Epidermal melanocyte (primary cell): ENCODE results near the gene CNOT6.

Experiments
- DNase-seq: peaks from one replicate; pipeline ENCODE4 v3.0.0; 2011; ENCODE audit warnings: low spot score; ENCODE audit not compliant: insufficient read length

Gene CNOT6

DNA sequence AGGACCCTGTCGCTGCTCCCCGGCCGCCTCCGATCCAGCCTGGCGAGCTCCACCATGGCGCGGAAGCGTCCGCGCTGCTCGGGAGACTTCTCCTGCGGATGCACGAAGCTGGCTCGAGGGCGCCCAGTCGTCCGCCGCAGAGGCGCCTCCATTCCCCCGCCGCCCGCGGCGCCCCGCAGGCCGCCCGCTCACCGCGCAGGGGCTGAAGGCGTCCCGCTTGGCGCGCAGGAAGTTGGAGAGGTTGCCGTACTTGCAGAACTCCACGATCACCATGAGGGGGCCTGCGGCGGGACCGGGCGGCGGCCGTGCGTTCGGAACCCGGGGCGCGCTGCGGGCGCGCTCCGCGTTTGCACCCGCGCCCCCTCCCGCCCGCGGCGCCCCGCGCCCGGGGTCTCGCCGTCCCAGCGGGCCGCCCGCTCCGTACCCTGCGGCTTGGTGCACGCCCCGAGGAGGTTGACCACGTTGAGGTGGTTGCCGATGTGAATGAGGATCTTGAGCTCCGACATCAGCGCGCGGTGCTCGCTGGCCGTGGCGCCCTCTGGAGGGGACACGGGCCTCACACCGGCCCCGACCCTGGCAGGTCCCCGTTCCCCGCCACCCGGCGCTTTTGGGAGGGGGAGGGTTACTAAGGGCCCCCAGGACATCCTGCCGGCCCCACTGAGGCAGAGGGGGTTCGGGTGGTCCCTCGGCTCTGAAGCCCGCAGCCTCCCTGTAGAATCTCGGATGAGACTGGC is 124.8 kb downstream of the CNOT6 start:
- DNase-seq = no peak

DNA sequence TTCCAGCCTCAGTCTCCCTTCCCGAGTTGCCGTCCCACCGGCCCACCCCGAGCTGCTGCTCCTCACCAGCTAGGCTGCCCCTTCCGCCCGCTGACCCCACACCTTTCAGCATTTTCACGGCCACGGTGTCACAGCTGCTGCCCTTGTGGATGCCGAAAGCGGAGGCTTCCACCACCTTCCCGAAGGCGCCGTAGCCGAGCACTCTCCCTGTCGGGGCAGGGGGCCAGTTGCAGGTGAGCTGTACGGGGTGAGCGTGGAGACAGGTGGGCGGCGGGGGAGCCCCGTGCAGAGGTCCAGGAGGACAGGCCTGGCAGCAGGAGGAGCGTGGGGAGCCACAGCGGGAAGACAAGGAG is 125.4 kb downstream of the CNOT6 start:
- no peak for DNase-seq

DNA sequence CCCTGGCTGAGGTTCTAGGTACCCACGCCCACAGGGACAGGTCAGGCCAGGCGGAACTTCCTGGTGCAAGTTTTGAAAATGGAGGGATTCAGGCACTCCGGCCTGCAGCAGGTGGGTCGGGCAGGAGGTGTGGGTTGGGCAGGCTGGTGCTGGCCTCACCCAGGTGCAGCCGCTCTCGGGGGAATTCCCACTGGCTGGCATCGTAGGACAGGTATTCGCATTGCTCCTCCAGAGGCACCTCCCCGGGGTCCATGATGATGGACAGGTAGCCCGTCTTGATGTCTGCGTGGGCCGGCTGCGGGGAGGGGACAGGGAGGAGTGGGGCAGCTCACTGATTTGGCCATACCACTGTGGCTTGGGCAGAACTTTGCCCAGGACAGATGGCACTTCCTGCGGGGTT is 125.8 kb downstream of the CNOT6 start:
- no peak for DNase-seq

DNA sequence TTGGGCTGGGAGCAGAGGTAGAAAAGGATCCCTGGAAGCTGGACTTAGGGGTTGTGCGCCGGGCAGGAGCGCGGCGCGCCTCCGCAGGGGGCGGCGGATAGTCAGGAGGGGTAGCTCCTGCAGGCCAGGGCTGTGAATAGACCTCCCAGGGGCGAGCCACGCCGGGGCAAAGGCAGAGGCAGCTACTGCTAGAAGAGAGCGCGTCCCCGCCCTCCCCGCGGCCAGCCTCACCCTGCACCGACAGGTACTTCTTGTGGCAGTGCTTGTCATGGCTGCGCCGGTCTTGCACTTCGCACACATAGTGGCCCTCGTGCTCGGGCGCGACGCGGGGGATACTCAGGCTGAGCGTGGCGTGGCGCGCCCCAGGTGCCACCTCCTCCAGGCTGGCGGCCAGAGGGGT is 127.1 kb downstream of the CNOT6 start:
- no peak for DNase-seq

- no peak for DNase-seq
Observed at GRCh38 chr5:180622910-180623309, 128.7 kb downstream of the CNOT6 start.

DNA sequence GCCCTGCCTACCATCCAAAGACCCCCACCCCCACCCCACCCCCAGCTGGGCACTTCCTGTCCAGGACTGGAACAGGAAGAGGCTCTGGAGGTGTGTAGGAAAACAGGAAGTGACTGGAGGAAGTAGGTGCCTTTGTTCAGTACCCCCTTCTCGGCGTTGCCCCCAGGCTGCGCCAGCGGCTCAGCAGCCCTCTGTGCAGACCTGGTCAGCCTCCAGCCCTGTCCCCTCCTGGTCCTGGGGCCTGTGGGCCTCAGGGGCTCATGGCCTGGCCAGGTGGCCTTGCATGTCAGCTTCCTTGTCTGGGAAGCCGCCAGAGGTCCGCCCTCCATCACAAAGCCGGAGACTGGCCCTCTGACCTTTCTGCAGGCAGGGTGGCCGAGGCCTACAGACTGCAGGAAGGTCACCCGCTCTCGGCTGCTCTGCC is 129.2 kb downstream of the CNOT6 start:
- DNase-seq = no peak

DNA sequence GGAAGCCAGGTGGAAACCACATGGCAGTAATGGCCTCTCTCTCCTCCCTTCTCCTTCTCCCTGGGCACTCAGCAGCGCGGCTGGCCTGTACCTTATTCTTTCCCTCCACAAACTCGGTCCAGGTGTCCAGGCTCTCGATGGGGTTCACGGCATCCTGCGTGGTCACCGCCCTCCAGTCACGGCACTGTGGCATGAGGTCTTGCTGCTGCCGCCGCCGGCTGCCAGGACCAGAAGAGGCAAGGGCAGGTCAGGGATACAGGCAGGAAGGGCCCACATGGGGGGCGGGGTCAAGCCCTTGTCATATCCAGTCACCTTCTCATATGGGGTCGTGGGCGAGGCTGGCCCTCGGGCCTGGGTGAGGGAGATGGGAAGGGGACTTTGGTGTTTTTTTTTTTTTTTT is 129.7 kb downstream of the CNOT6 start:
- DNase-seq = no peak

DNA sequence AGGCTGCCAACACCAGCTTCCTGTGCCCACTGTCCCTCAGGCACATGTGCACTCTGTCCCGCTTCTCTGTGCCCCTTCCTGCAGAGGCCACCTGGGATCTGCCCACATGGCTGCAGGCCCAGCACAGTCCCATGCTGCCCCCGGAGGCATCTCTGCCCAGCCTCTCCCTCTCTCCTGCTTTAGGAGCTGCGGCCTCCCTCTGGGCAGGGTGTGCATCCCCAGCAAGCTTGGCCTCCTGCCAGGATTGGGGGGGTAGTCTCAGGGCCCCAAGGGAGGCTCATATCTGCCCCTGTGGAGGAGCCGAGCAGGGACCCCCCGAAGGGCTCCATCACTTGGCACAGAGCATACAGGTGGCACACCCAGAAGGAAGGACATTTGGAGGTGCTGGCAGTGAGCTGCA is 130.4 kb downstream of the CNOT6 start:
- no peak for DNase-seq

- no peak for DNase-seq
Observed at GRCh38 chr5:180625125-180625790, 131.1 kb downstream of the CNOT6 start.

DNA sequence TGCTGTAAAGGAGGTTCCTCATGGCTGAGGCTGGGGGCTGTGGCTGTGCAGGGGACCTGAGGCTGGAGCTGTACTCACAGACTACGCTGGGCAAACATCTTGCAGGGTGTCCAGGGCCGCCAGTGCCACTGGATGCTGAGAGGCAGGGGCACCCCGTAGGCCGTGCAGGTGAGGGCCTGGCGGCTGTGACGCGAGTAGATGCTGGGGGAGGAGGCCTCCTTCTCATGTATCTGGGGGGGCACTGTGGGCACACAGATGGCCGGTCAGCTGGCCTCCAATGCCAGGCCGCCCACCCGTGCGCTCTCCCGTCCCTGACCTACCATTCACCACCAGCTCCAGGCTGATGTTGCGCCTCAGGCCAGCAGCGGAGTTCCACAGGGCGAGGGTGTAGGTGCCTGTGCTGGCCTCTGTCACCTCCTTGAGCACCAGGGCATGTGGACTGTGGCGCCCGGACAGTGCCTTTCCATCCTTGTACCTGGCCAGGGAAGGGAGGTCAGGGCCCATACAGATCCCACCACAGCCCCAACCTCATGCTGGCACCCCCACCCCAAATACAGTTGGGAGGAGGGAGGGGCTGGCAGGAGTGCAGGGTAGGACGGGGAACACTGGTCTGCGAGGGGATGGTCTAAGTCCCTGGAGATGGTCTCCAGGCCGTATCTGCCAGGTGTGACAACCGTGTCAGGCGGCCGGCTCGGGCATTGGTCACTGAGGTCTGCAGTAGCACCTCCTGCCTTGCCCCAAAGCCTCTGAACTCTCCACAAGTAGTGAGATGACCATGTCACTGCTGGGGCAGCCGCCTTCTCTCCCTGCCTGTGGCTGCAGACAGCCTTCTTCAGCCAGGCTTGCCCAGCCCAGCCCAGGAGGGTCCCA is 131.8 kb downstream of the CNOT6 start:
- DNase-seq = no peak

DNA sequence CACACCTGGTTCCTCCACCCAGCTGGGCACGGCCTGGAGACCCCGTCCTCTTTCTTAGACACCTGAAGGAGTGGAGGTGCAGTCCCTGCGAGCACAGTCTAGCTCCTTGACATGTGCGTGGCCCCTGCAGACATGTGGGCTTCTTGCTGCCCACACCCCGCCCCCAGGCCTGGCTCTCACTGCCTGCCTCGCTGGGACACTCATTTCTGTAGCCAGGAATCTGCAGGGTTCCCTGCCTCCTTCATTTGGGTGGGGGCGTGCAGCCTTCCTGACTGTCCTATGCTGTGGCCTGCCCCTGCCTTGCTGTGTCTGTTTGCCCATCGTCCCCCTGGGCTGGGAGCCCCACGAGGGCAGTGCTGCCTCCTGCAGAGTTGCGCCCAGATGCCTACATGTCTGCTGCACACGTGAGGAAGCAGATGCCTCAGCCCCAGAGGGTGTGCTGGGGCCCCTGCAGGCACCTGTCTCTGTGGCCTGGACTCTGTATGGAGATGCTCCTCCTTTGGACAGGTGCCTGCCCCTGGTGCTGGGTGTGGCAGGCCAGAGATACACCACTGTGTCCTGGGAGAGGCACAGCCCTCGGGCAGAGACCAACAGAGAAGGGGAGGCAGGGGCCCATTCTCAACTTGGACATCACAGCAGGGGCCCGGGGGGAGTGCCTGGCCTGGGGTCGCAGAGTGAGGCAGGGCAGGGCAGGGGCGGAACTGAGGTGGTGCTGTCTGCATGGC is 132.6 kb downstream of the CNOT6 start:
- DNase-seq = no peak

DNA sequence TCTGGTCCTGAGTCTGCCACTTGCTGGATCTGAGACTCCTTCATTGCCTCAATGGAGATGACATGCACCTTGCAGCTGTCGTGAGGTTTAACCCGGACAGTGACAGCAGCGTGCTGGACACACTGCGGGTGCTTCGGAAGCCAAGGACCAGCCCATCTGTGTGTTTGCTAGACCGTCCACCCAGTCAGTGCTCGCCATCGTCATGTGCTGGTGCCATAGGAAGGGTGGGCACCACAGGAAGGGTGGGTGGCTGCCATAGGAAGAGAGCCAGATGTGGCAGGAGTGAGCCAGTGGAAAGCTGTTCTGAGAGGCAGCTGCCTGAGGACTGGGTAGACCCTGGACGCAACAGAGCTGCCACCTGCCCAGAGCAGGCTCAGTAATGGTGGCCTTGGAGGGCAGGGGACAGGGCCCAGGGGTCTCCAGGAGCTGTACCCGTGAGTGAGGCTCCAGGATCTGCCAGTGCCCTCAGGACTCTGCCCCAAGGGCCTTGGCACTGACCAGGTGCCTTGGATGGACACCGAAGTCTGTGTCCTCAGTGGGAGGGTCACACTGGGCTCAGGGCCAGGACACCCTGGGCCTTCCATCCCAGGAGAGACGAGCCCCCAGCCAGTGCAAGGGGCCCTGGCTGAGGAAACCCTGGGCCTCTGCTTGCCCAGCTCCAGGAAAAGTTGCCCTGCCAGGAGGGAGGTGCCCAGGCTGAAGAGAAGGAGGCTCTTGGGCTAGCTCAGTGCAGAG is 133.4 kb downstream of the CNOT6 start:
- DNase-seq = no peak
